ENCODE data around the gene RAD51AP2.

The RAD51AP2 gene

GRCh38 chr2:17520761-17521160 is 2.5 kb upstream of the RAD51AP2 start:
- DNase-seq (ENCODE audit: low spot score): no peak
- no peak for TF ChIP-seq CTCF (IDR thresholded peaks at IDR 0.05; ENCODE audit: borderline replicate concordance, control extremely low read depth, extremely low read depth, insufficient read depth, missing control alignments)
- in situ Hi-C loops (cut with MboI; ENCODE audit: low sequenced_read_pairs, unreplicated experiment): no loop called here

GRCh38 chr2:17519486-17519885 is 1.2 kb upstream of the RAD51AP2 start:
- in situ Hi-C loops (cut with MboI; ENCODE audit: low sequenced_read_pairs, unreplicated experiment): no loop called here
- no peak for DNase-seq (ENCODE audit: low spot score)
- no peak for TF ChIP-seq CTCF (IDR thresholded peaks at IDR 0.05; ENCODE audit: borderline replicate concordance, control extremely low read depth, extremely low read depth, insufficient read depth, missing control alignments)

GRCh38 chr2:17517481-17518211 is 594 bp downstream of the RAD51AP2 start:
- no peak for TF ChIP-seq CTCF (IDR thresholded peaks at IDR 0.05; ENCODE audit: borderline replicate concordance, control extremely low read depth, extremely low read depth, insufficient read depth, missing control alignments)
- peak; percentile 6 for DNase-seq (ENCODE audit: low spot score)
- in situ Hi-C loops (cut with MboI; ENCODE audit: low sequenced_read_pairs, unreplicated experiment): no loop called here

GRCh38 chr2:17515652-17516051 is 2.6 kb downstream of the RAD51AP2 start:
- in situ Hi-C loops (cut with MboI; ENCODE audit: low sequenced_read_pairs, unreplicated experiment): no loop called here
- peak; percentile 32 for DNase-seq (ENCODE audit: low spot score)
- TF ChIP-seq CTCF (IDR thresholded peaks at IDR 0.05; ENCODE audit: borderline replicate concordance, control extremely low read depth, extremely low read depth, insufficient read depth, missing control alignments): no peak

- no peak for DNase-seq (ENCODE audit: low spot score)
- in situ Hi-C loops (cut with MboI; ENCODE audit: low sequenced_read_pairs, unreplicated experiment): no loop called here
- no peak for TF ChIP-seq CTCF (IDR thresholded peaks at IDR 0.05; ENCODE audit: borderline replicate concordance, control extremely low read depth, extremely low read depth, insufficient read depth, missing control alignments)
Observed at GRCh38 chr2:17506736-17507616, 11.3 kb downstream of the RAD51AP2 start.

- in situ Hi-C loops (cut with MboI; ENCODE audit: low sequenced_read_pairs, unreplicated experiment): no loop called here
- no peak for TF ChIP-seq CTCF (IDR thresholded peaks at IDR 0.05; ENCODE audit: borderline replicate concordance, control extremely low read depth, extremely low read depth, insufficient read depth, missing control alignments)
- DNase-seq (ENCODE audit: low spot score): no peak
Observed at GRCh38 chr2:17497718-17498117, 20.5 kb downstream of the RAD51AP2 start.

Data from GM13976 (cell line).